Dedifferentiated amniotic fluid mesenchymal stem cell (primary cell): ENCODE results near the gene HSPB8.
"Not testable (repeated sequence)": the region's sequence is repeated elsewhere in the genome, so short reads cannot be mapped to it uniquely, and the experiment has no call there.

Source experiments
- DNase-seq: peaks from one replicate; pipeline ENCODE4 v3.0.0-alpha.2; 2016; ENCODE audit errors: extremely low spot score

The HSPB8 gene

GRCh38 chr12:119206348-119207062 is 27.8 kb downstream of the HSPB8 start:
- no peak for DNase-seq

- DNase-seq: no peak
Measured at GRCh38 chr12:119207063-119207560, 28.4 kb downstream of the HSPB8 start.

GRCh38 chr12:119208626-119209061 is 29.9 kb downstream of the HSPB8 start:
- no peak for DNase-seq

- DNase-seq: no peak
Measured at GRCh38 chr12:119211884-119212283, 33.2 kb downstream of the HSPB8 start.

- DNase-seq: no peak
Measured at GRCh38 chr12:119216084-119216483, 37.4 kb downstream of the HSPB8 start.

- DNase-seq: not testable (repeated sequence)
Measured at GRCh38 chr12:119218875-119219274, 40.1 kb downstream of the HSPB8 start.

- no peak for DNase-seq
Measured at GRCh38 chr12:119222222-119222951, 43.7 kb downstream of the HSPB8 start.

GRCh38 chr12:119225454-119225853 is 46.7 kb downstream of the HSPB8 start:
- no peak for DNase-seq

- no peak for DNase-seq
Measured at GRCh38 chr12:119227292-119227691, 48.6 kb downstream of the HSPB8 start.

GRCh38 chr12:119229205-119229604 is 50.5 kb downstream of the HSPB8 start:
- no peak for DNase-seq

- DNase-seq: no peak
Measured at GRCh38 chr12:119229837-119230236, 51.1 kb downstream of the HSPB8 start.

GRCh38 chr12:119230807-119231206 is 52.1 kb downstream of the HSPB8 start:
- DNase-seq: no peak

- DNase-seq: no peak
Measured at GRCh38 chr12:119231774-119232173, 53.0 kb downstream of the HSPB8 start.

GRCh38 chr12:119235197-119235751 is 56.5 kb downstream of the HSPB8 start:
- DNase-seq: no peak

GRCh38 chr12:119236372-119236771 is 57.6 kb downstream of the HSPB8 start:
- DNase-seq: no peak

GRCh38 chr12:119239040-119239439 is 60.3 kb downstream of the HSPB8 start:
- DNase-seq: no peak

- no peak for DNase-seq
Measured at GRCh38 chr12:119241049-119241448, 62.3 kb downstream of the HSPB8 start.

GRCh38 chr12:119241580-119242169 is 62.9 kb downstream of the HSPB8 start:
- DNase-seq: no peak
